GM15510 (cell line): ENCODE results near the gene AGBL4.

Experiments
- POLR2A ChIP-seq: IDR thresholded peaks from 3 replicates; pipeline ENCODE4 v1.6.1; 2011; ENCODE audit warnings: borderline replicate concordance; ENCODE audit not compliant: insufficient read length; ENCODE audit errors: extremely low read depth

The AGBL4 gene

GRCh38 chr1:48931506-48932192 is 1092.1 kb downstream of the AGBL4 start:
- no peak for TF ChIP-seq POLR2A

DNA sequence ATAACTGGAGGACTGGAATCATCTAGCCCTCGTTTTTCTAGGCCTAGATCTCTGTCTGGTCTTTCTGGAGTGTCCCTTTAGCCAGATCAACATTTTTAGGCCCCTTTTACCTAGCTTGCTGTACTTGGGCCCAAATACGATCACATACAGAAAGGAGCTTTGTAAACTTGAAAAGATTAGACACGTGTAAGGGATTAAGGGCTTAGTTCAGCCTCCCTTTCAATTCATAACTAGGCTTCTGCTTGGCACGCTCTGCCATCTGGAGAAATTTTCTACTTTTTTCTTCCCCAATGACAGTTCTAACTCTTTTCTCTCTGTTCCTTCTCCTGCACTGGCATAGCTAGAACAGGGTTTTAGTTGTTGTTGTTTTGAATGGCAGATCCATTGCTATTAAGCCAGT is 1093.7 kb downstream of the AGBL4 start:
- no peak for TF ChIP-seq POLR2A

GRCh38 chr1:48924099-48924498 is 1099.7 kb downstream of the AGBL4 start:
- no peak for TF ChIP-seq POLR2A

DNA sequence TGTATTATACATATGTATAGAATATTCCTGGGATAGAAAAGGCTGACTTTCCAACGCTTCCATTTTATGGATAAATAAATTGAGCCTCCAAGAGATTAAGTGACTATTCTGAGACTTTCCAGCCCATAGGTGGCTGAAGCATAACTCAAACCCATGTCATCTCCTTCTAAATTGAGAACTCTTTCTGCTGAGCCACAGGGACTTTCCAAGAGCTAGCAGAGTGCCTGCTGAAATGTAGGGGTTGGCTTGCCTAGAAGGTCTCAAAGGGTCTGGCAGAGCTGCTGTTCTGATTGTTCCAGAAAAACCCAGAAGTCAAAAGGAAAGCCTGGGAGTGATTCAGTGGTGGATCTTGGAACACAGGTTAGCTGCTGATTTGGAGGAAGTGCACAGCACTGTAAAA is 1100.6 kb downstream of the AGBL4 start:
- TF ChIP-seq POLR2A = no peak

GRCh38 chr1:48920851-48921250 is 1102.9 kb downstream of the AGBL4 start:
- TF ChIP-seq POLR2A = no peak

GRCh38 chr1:48917901-48918603 is 1105.7 kb downstream of the AGBL4 start:
- no peak for TF ChIP-seq POLR2A

- no peak for TF ChIP-seq POLR2A
These were observed 1106.7 kb downstream of the AGBL4 start for GRCh38 chr1:48917070-48917454.

GRCh38 chr1:48916130-48917069 is 1107.4 kb downstream of the AGBL4 start:
- TF ChIP-seq POLR2A = no peak

- TF ChIP-seq POLR2A = no peak
These were observed 1115.1 kb downstream of the AGBL4 start for GRCh38 chr1:48908606-48909005.

DNA sequence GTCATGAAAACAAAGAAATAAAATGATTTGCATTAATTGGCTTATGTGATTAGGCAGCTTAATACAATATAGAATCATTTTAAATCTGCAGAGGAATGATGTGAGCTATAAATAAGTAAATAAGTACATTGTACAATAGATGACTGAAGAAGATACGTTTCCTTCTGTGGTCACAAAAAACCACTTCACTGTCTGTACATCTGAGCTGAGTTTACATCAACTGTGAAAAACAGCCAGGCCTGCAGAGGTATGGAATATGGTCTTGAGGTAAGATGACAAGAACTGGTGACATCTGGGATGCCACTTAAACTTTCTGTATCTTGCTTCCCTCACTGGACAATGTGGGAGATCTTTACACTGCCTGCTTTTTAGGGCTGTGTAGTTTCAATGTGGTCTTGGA is 1117.0 kb downstream of the AGBL4 start:
- no peak for TF ChIP-seq POLR2A

GRCh38 chr1:48906164-48906563 is 1117.6 kb downstream of the AGBL4 start:
- no peak for TF ChIP-seq POLR2A

DNA sequence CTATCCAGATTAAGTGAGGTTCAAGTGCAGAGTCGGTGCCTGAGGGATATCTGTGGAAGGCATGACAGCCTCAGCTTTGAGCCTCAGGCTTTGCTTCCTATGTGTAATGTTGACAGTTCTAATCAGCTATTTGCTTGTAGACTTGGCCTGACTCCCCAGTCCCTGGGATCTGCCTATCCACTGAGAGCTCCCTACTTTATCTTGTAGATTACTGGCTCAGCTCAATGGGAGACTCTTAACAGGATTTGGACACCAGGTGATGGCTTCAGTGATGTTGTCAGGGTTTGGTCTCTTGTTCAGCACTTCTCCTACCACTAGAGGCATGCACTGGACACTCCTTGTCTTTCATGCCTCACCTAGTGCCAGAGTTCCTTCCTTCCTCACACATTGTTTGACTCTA is 1120.5 kb downstream of the AGBL4 start:
- no peak for TF ChIP-seq POLR2A

GRCh38 chr1:48898894-48899293 is 1124.9 kb downstream of the AGBL4 start:
- no peak for TF ChIP-seq POLR2A

- TF ChIP-seq POLR2A = no peak
These were observed 1134.1 kb downstream of the AGBL4 start for GRCh38 chr1:48889615-48890014.

GRCh38 chr1:48889082-48889481 is 1134.7 kb downstream of the AGBL4 start:
- TF ChIP-seq POLR2A = no peak
